ENCODE data around the gene EIF4E2. TPM values are rescaled to one million over a fixed set of nuclear protein-coding genes. Genes with fewer than 3 reads are reported as not detected.
A peak's percentile ranks its signal among the peaks of the same experiment; 100 is the strongest.

EIF4E2 gene
- total RNA-seq, 3 donors from 2014 or later: 31.6 to 57.4 (median 36.1) TPM

DNA sequence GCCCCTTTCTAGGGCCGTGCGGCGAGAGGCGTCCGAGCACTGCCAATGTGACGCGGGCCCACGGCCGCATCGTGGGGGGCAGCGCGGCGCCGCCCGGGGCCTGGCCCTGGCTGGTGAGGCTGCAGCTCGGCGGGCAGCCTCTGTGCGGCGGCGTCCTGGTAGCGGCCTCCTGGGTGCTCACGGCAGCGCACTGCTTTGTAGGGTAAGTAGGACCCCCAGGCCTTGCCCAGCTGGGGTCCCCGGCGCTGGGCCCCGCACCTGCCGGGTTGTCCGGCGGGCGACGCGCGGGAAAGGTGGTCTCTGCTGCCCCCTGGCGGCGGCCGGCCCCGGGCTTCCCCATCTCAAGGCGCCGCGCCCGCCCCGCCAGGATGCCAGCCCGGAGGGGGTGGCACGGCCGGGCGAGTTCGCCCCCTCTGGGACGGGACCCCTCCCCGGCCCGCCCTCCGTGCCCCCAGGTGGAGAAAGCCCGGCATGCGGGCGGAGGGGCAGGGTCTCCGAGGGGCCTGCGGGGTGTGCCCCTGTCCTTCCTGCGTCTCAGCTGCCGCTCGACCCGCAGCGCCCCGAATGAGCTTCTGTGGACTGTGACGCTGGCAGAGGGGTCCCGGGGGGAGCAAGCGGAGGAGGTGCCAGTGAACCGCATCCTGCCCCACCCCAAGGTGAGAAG, 28.4 kb upstream of the EIF4E2 start:
- intact Hi-C loops (cut with DNase I; ENCODE audit: low total_unique reads): no loop called here
- Histone ChIP-seq H3K27ac (no peak overlapping the region), H3K9me3 (no peaks in the 10 kb centered on the region), H3K4me1 (peaks cover 0 to 3% of the 10 kb centered on the region in 2 donors), H3K4me3 (peak overlapping the region in 2 of 3 donors; percentile 33 to 53), H3K36me3 (no peaks in the 10 kb centered on the region), H3K27me3 (peaks cover 11 to 67% of the 10 kb centered on the region in 2 donors)
- TF ChIP-seq, protein P1, sequence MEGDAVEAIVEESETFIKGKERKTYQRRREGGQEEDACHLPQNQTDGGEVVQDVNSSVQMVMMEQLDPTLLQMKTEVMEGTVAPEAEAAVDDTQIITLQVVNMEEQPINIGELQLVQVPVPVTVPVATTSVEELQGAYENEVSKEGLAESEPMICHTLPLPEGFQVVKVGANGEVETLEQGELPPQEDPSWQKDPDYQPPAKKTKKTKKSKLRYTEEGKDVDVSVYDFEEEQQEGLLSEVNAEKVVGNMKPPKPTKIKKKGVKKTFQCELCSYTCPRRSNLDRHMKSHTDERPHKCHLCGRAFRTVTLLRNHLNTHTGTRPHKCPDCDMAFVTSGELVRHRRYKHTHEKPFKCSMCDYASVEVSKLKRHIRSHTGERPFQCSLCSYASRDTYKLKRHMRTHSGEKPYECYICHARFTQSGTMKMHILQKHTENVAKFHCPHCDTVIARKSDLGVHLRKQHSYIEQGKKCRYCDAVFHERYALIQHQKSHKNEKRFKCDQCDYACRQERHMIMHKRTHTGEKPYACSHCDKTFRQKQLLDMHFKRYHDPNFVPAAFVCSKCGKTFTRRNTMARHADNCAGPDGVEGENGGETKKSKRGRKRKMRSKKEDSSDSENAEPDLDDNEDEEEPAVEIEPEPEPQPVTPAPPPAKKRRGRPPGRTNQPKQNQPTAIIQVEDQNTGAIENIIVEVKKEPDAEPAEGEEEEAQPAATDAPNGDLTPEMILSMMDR (IDR thresholded peaks at IDR 0.05): peak in 1 of 3 donors; percentile 76
- TF ChIP-seq POLR2A (IDR thresholded peaks at IDR 0.05): no peak
- TF ChIP-seq POLR2AphosphoS5 (IDR thresholded peaks at IDR 0.05): no peak
- no peak for DNase-seq (ENCODE audit: low spot score in 2 of 2)

DNA sequence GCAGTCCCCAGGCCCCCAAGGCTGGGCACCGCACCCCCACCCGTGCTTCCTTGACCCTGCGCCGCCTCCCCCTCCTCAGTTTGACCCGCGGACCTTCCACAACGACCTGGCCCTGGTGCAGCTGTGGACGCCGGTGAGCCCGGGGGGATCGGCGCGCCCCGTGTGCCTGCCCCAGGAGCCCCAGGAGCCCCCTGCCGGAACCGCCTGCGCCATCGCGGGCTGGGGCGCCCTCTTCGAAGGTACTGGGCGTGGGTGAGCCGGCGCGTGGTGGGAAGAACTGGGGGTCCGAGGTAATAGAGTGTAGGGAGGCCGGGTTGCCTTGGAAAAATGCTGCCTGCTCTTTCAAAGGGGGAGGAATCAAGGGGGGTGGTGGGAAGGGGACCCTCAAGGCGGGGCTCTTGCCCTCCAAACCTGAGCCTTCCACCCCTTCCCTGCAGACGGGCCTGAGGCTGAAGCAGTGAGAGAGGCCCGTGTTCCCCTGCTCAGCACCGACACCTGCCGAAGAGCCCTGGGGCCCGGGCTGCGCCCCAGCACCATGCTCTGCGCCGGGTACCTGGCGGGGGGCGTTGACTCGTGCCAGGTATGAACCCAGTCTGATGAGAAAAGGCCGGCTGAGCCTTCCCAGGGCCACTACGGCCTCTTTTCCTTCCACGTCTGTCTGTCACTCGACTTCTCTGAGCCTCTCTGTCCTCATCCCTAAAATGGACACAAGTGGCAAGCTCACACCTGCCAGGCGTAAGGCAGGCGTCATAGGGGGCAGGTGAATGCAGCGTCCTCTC, 27.7 kb upstream of the EIF4E2 start:
- no peaks in the 10 kb centered on the region for H3K36me3 ChIP-seq
- intact Hi-C loops (cut with DNase I; ENCODE audit: low total_unique reads): no loop called here
- H3K27me3 ChIP-seq: peaks cover 11 to 67% of the 10 kb centered on the region in 2 donors
- no peak overlapping the region for H3K27ac ChIP-seq
- H3K9me3 ChIP-seq: no peaks in the 10 kb centered on the region
- peaks cover 0 to 3% of the 10 kb centered on the region in 2 donors for H3K4me1 ChIP-seq
- TF ChIP-seq, protein P1 (IDR thresholded peaks at IDR 0.05): no peak
- TF ChIP-seq POLR2A (IDR thresholded peaks at IDR 0.05) (no peak), POLR2AphosphoS5 (IDR thresholded peaks at IDR 0.05) (no peak)
- no peak for DNase-seq (ENCODE audit: low spot score in 2 of 2)
- H3K4me3 ChIP-seq: peak overlapping the region in 2 of 3 donors; percentile 33 to 53

DNA sequence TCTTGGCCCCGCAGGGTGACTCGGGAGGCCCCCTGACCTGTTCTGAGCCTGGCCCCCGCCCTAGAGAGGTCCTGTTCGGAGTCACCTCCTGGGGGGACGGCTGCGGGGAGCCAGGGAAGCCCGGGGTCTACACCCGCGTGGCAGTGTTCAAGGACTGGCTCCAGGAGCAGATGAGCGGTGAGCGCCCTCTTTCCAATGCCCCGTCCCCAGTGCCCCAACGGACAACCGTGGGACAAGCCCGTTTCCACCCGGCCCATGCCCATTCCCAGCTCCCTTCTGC, 27.1 kb upstream of the EIF4E2 start:
- Histone ChIP-seq H3K4me3 (peak overlapping the region in 2 of 3 donors; percentile 42 to 61), H3K9me3 (no peaks in the 10 kb centered on the region), H3K27ac (no peak overlapping the region), H3K4me1 (peaks cover 0 to 3% of the 10 kb centered on the region in 2 donors), H3K27me3 (peaks cover 11 to 67% of the 10 kb centered on the region in 2 donors), H3K36me3 (no peaks in the 10 kb centered on the region)
- intact Hi-C loops (cut with DNase I; ENCODE audit: low total_unique reads): no loop called here
- DNase-seq (ENCODE audit: low spot score in 2 of 2): no peak
- TF ChIP-seq, protein P1 (IDR thresholded peaks at IDR 0.05): no peak
- no peak for TF ChIP-seq POLR2A (IDR thresholded peaks at IDR 0.05)
- TF ChIP-seq POLR2AphosphoS5 (IDR thresholded peaks at IDR 0.05): no peak

DNA sequence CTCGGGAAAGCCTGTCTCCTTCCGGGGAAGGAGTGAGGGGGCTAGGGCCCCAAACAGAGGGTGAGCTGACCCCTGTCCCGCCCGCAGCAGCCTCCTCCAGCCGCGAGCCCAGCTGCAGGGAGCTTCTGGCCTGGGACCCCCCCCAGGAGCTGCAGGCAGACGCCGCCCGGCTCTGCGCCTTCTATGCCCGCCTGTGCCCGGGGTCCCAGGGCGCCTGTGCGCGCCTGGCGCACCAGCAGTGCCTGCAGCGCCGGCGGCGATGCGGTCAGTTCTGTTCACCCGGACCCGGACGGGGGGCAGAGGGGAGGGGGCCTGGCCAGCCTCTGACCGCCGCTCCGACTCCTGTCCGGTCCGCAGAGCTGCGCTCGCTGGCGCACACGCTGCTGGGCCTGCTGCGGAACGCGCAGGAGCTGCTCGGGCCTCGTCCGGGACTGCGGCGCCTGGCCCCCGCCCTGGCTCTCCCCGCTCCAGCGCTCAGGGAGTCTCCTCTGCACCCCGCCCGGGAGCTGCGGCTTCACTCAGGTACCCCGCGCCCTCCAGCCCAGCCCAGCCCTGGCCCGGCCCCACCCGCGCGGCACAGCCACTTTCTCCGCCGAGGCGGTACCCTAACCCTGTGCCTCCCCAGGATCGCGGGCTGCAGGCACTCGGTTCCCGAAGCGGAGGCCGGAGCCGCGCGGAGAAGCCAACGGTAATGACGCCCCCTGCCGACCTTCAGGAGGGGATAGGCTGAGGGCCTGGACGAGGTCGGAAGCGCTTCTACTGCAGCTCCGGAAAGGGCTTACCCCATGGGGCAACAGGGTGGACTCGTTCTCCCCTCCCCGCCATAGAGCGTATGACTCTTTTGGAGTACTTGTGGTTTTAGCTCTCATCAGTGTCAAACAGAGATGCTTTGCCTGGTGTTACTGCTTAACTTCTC, 26.5 kb upstream of the EIF4E2 start:
- peaks cover 11 to 67% of the 10 kb centered on the region in 2 donors for H3K27me3 ChIP-seq
- TF ChIP-seq POLR2AphosphoS5 (IDR thresholded peaks at IDR 0.05) (no peak), POLR2A (IDR thresholded peaks at IDR 0.05) (no peak)
- TF ChIP-seq, protein P1 (IDR thresholded peaks at IDR 0.05): no peak
- no peaks in the 10 kb centered on the region for H3K36me3 ChIP-seq
- no peak for DNase-seq (ENCODE audit: low spot score in 2 of 2)
- H3K4me3 ChIP-seq: peak overlapping the region; percentile 18 to 61 (median 42)
- peaks cover 0 to 3% of the 10 kb centered on the region in 2 donors for H3K4me1 ChIP-seq
- no peaks in the 10 kb centered on the region for H3K9me3 ChIP-seq
- no peak overlapping the region for H3K27ac ChIP-seq
- intact Hi-C loops (cut with DNase I; ENCODE audit: low total_unique reads): no loop called here

All from breast epithelium (tissue), 4 donors.